Measurements from ENCODE around the gene FPGS.
A peak's percentile ranks its signal among the peaks of the same experiment; 100 is the strongest.
"Not testable (repeated sequence)": the region's sequence is repeated elsewhere in the genome, so short reads cannot be mapped to it uniquely, and the experiment has no call there.

Gene FPGS, protein sequence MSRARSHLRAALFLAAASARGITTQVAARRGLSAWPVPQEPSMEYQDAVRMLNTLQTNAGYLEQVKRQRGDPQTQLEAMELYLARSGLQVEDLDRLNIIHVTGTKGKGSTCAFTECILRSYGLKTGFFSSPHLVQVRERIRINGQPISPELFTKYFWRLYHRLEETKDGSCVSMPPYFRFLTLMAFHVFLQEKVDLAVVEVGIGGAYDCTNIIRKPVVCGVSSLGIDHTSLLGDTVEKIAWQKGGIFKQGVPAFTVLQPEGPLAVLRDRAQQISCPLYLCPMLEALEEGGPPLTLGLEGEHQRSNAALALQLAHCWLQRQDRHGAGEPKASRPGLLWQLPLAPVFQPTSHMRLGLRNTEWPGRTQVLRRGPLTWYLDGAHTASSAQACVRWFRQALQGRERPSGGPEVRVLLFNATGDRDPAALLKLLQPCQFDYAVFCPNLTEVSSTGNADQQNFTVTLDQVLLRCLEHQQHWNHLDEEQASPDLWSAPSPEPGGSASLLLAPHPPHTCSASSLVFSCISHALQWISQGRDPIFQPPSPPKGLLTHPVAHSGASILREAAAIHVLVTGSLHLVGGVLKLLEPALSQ

DNA sequence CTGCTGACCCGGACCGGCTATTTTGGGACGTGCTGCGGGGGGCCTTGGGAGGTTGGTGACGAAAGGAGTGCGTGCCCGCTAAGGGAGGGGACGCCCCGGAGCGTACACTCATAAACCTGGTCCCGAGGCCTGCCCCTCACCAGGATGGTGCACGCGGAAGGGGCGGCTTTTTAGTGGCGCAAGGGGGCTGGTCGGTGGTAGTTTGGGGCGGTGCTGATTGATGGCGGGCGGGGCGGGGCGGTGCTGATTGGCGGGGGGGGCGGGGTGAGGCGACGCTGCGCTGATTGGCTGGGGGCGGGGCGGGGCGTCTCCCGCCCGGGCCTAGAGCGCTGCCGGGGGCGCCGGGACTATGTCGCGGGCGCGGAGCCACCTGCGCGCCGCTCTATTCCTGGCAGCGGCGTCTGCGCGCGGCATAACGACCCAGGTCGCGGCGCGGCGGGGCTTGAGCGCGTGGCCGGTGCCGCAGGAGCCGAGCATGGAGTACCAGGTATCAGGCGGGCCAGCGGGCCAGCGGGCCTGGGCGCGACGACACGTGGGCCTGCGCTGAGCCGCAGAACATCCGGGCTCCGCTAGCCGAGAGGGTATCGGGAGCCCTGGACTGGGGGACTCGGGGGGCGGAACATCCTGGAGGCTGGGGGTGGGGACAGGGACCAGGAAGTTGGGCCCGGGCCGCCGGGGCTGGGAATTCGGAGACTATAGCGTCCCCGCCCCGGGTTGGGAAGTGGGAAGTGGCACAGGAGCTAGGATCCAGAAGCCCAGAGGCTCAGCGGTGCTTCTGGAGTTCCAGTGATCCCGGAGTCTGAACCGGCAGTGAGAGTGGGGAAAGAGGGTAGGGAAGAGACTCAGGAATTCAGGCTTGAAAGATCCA is at the start of gene FPGS:
FPGS (plus strand) TSS at position 307 of the 868 bp plus-strand sequence; CDS start at position 350, 43 bp downstream.
- peak; percentile 91 for DNase-seq

- DNase-seq = no peak
These were observed 49.5 kb upstream of the FPGS start for GRCh38 chr9:127753148-127753547.

- DNase-seq = no peak
These were observed 49.1 kb upstream of the FPGS start for GRCh38 chr9:127753622-127754021.

DNA sequence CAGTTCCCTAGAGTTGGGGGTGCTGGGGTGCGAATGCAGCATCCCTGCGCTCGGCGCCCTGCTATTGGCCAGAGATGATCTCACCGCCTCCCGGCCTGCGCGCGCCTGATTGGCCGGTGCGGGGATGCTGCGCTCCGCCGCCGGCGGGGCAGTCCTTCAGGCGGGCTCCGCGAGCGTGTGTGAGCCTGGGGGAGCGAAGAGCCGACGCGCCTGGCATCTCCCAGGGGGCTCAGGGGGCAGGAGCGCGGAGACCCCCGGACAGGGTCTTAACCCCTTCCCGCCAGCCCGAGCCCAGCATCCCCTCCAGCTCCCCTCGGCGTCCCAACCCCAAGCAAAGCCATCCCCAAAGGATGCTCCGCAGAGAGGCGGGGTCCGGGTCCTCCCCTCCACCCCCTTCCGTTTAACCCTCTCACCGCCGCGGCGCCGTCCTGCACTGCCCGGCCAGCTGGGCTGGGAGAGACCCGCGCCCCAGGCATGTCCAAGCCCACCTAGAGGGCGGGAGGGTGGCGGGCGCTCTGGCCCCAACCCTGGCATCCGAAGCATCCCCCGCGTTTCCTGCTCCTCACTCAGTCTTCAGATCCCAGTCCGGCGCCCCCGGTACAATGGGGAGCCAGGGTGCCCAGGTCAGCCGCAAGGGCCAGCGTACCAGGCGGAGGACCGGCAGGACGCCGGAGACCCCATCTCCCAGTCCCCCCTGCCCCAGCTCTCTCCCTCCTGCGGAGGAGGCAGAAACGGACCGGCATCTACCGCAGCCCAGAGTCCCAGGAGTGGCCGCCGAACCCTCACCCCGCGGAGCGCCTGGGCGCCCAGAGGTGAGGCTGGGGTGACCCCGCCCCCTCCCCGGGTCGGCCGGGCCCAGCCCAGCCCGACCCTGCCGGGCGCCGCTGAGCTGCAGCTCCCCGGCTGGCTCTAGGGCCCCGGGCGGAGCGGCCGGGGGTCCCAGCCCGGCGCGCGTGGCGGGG is 48.3 kb upstream of the FPGS start:
- no peak for DNase-seq

- no peak for DNase-seq
These were observed 47.3 kb upstream of the FPGS start for GRCh38 chr9:127755061-127756060.

DNA sequence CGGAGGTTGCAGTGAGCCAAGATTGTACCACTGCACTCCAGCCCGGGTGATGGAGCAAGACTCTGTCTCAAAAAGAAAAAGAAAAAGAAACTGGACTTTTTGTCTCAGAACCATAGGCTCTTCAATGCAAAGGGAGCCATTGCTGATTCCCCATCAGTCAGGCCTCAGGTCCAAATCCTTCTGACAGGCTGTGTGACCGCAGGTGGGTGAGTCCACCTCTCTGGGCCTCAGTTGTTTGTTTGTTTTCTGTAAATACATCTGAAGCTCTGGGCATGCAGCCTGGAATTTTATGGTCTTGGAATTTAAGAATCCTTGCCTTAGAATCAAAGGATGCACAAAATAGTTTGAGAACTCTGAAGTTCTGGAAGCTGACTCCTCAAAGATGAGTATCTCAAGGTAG is 46.4 kb upstream of the FPGS start:
- no peak for DNase-seq

DNA sequence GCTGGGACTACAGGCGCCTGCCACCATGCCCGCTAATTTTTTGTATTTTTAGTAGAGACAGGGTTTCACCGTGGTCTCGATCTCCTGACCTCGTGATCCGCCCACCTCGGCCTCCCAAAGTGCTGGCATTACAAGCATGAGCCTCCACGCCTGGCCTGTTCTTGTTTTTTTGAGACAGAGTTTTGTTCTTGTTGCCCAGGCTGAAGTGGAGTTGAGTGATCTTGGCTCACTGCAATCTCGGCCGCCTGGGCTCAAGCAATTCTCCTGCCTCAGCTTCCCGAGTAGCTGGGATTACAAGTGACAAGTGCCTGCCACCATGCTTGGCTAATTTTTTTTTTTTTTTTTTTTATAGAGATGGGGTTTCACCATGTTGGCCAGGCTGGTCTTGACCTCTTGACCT is 45.9 kb upstream of the FPGS start:
- DNase-seq = not testable (repeated sequence)

DNA sequence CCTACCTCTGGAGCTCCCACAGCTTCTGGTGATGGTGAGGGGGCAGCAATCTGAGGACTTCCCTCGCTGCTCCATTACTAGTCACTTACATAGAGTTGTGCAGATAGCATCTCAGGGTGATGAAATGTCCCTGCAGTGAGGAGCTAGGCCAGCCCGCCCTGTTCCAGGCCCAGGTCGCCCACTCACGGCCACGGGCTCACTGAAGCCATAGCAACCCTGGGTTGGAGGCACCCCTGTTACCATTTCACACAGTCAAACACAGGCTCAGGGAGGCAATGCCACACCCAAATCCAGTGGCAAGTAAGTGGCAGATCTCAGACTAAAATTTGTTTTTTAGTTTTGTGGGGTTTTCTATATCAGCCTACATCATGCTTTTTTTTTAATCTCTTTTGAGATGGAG is 43.8 kb upstream of the FPGS start:
- peak; percentile 39 for DNase-seq

DNA sequence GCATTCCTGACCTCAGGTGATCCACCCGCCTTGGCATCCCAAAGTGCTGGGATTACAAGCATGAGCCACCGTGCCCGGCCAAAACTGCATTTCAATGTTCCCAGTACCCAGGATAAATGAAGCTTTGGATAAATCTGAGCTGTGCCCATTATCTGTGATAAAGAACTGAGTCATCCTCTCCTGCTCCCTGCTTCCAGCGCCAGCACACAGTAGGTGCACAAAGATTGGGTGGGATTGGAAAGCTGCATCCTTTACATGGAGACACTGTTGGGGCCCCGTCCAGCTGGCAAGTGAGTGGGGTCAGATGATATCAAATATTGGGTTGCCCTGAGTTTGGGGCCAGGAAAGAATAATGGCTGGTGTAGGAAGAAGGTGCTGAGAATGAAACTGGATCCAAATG is 41.6 kb upstream of the FPGS start:
- no peak for DNase-seq

GRCh38 chr9:127761491-127761956 is 41.2 kb upstream of the FPGS start:
- no peak for DNase-seq

DNA sequence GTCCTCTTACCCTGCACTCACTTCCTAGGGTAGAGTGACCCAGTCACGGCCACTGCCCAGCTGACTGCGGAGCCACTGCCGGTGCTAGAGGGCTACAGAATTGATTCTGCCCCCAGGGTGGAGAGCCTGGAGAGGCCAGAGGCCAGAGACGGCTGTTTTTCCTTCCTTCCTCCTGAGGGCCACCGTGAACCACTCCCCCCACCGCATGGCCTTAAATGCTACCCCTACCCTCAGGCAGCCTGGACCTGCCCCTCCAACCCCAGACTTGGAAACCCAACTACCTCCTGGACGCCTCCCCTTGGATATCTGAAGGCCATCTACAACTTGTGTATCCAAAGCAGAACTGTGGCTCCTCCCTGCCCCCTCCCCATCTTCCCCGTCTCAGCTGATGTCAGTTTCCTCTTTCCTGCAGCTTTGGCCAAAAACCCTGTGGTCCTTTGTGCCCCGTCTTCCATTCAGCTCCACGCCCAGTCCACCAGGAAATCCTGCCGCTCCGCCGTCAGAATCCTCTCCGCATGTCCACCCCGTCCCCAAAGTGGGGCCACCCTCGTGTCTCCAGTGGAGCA is 40.5 kb upstream of the FPGS start:
- peak; percentile 50 for DNase-seq

- DNase-seq = peak; percentile 59
These were observed 38.7 kb upstream of the FPGS start for GRCh38 chr9:127763918-127764384.

- no peak for DNase-seq
These were observed 37.3 kb upstream of the FPGS start for GRCh38 chr9:127765418-127765817.

DNA sequence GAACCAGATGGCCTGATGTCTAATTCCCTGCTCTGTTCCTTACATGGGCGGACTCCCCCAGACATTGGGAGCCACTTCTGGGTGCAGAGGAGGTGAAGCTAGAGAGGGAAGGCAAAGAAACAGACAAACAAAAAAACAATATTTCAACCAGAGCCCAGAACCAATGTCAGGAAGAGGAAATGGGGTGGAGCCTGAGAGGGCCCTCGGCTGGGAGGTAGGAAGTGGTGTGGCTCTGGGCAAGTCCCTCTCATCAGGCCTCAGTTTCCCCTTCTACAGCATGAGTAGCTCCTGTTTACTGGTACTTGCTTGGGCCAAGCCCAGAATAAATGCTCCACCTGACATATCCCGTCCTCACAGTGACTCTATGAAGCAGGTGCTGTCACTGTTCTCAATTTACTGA is 35.3 kb upstream of the FPGS start:
- no peak for DNase-seq

GRCh38 chr9:127767909-127768331 is 34.8 kb upstream of the FPGS start:
- DNase-seq = no peak

DNA sequence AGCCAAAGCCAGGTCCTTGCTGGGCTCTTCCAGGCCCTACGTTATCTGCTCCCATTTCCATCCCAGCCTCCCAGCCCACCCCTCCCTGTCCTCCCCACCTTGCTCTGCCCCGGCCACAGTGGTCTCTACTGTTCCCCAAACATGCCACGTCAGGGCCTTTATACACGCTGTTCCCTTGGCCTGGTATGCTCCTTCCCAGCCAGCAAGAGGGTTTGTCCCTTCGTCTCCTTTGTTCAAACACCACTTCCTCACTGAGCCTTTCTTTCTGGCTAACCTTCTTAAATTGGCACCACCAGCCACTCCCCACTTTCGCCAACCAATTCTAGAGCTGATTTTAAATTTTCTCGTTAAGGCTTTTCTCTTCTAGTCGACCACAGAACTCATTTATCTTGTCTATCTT is 34.0 kb upstream of the FPGS start:
- no peak for DNase-seq

- no peak for DNase-seq
These were observed 33.6 kb upstream of the FPGS start for GRCh38 chr9:127769101-127769500.

DNA sequence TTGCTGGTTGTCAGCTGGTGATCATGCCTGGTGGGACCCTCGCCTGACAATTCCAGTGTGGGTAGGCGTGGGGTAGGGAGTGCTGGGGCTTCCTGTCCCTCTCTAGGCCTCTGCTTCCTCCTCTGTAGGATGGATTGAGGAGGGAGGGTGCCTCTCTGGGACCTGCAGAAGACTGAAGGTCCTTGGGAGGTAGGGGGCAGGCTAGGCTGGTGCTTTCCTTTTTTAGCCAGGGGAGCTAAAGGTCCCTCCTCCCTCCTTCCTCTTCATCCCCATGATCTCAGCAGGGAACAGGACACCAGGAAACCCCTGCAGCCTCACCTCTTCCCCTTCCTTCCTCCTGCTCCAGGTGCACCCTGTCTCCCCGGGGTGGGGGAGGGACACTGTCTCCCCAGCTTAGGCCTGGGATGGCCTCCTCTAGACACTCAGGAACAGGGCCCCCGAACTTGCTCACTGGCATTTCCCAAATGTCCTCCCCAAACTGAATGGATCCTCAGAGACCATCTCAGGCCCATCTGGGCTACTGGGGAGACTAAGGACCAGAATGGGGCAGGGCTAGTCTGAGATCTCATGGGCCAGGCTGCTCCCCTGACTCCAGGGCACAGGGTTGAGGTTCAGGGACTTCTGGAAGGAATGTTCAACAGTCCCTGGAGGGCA is 32.6 kb upstream of the FPGS start:
- DNase-seq = no peak

DNA sequence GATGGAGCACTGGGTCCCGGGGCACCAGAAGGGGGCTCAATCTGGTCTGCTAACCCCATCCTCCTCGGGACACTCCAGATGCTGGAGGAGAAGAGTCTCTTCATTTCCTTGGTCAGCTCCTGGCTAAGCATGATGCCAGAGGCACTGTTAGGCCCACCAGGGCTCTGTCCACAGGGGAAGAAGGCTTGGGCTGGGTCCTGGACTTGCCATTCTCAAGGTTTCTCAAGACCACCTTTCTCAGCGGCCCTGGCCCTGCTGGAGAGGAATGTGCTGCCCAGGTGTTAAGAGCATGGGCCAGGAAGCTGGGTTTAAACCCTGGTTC is 32.1 kb upstream of the FPGS start:
- no peak for DNase-seq

Data from OCI-M1 (cell line).